Lung (tissue), 12 donors: ENCODE data around the gene EXO1. TPM values are rescaled to one million over a fixed set of nuclear protein-coding genes. Genes with fewer than 3 reads are reported as not detected.

ENCODE experiments used
- ATAC-seq: fragments of 200-7000 bp; cut with Tn5 transposase; one replicate; pipeline ENCODE4 v1.9.1; 2020; ENCODE audit warnings: moderate number of reproducible peaks; ENCODE audit not compliant: insufficient read depth, low FRiP score
- DNase-seq, 3 donors: peaks; one replicate each; pipeline ENCODE4 v3.0.0-alpha.2; 2013 to 2017
- H3K27ac ChIP-seq, 2 donors: one replicate each; pipeline ENCODE4 v1.5.1; 2013; ENCODE audit warnings: mild to moderate bottlenecking in 2 of 2, moderate library complexity in 2 of 2, control low read depth in 1 of 2, inconsistent platforms in 1 of 2, low read depth in 1 of 2, low read length in 1 of 2
- H3K27me3 ChIP-seq, 3 donors: one replicate each; pipeline ENCODE4 v1.5.1; 2013; ENCODE audit warnings: low read length in 2 of 3; ENCODE audit not compliant: control insufficient read depth in 3 of 3, insufficient read depth in 3 of 3
- H3K36me3 ChIP-seq, 4 donors: one replicate each; pipeline ENCODE4 v1.5.1; 2013; ENCODE audit warnings: low read length in 4 of 4, mild to moderate bottlenecking in 1 of 4, moderate library complexity in 1 of 4; ENCODE audit not compliant: control insufficient read depth in 4 of 4, insufficient read depth in 4 of 4
- H3K4me1 ChIP-seq, 5 donors: one replicate each; pipeline ENCODE4 v1.5.1; 2013; ENCODE audit warnings: low read length in 5 of 5, mild to moderate bottlenecking in 2 of 5, moderate library complexity in 1 of 5; ENCODE audit not compliant: control insufficient read depth in 5 of 5, insufficient read depth in 5 of 5
- H3K4me3 ChIP-seq: one replicate; pipeline ENCODE4 v1.5.1; 2013; ENCODE audit warnings: mild to moderate bottlenecking, control low read depth, moderate library complexity
- H3K9ac ChIP-seq, 2 donors: one replicate each; pipeline ENCODE4 v1.5.1; 2013; ENCODE audit warnings: low read length in 2 of 2, control low read depth in 1 of 2; ENCODE audit not compliant: insufficient read depth in 1 of 2
- H3K9me3 ChIP-seq, 4 donors: one replicate each; pipeline ENCODE4 v1.5.1; 2013; ENCODE audit warnings: low read length in 3 of 4, mild to moderate bottlenecking in 1 of 4, moderate library complexity in 1 of 4; ENCODE audit not compliant: control insufficient read depth in 4 of 4, insufficient read depth in 3 of 4
- CTCF ChIP-seq: IDR thresholded peaks from 2 replicates; pipeline ENCODE4 v1.5.1; 2012; ENCODE audit warnings: mild to moderate bottlenecking; ENCODE audit errors: control extremely low read depth, extremely low read depth
- whole genome bisulfite sequencing, 2 donors: extraction: QIAGEN DNeasy Blood & Tissue Kit; methylation state at CpG; one replicate each; pipeline ENCODE4 v1.1.7; 2013; 5-methylcytosine and 5-hydroxymethylcytosine counted together
- polyA plus RNA-seq, 2 donors: library from polyadenylated mRNA; stranded (reverse); fragments of 200-250 nt; gene quantifications; one replicate each; pipeline ENCODE4 v1.2.1, GENCODE V29; 2013
- total RNA-seq, 2 donors: library from RNA; depleted of rRNA in 1 of 2; stranded (reverse); fragments of >200 nt in 1 of 2; gene quantifications; one replicate each; pipeline ENCODE4 v1.2.1, GENCODE V29; 2014 to 2021
- donor health status: control.
- donor health status: control.
- donor health status: Bipolar disorder and iron deficiency.
- donor health status: healthy.
- donor health status: DM: yes; HTN: yes; CAD: no.

Gene EXO1
- total and polyA plus RNA-seq, 4 donors, result 0.44 to 2.5 (median 0.92) TPM

DNA sequence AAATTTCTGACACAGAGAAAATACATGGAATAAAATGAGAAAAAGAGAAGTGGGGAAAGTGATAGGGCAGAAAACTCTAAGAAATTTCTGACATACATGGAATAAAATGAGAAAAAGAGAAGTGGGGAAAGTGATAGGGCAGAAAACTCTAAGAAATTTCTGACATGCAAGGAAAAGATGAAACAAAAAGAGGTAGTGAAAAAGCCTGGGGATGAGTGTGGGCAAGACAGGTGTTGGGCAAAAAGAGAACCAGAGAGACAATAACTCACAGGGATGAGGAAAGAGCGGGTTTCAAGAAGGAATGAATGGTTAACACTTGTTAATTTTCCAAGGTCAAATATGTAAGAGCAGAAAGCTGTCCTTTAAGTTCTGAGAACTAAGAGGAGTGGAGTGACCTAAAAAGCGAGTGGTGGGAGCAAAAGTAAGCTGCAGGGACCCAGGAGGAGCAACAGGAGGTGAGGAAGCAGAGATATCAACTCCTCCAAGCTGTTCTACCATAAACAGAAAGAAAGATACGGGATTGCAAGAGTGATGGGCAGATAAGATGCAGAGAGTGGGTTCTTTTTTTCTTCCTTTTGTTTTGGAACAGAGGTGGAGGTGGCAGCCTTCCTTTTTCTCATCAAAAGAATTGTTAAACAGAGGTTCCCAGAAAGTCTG, 29.9 kb upstream of the EXO1 start:
- H3K4me1 ChIP-seq, result no peaks in the 10 kb centered on the region
- TF ChIP-seq CTCF, result no peak
- ATAC-seq, result no peak
- no peak for DNase-seq
- H3K27me3 ChIP-seq, result peaks cover 0 to 3% (median 0%) of the 10 kb centered on the region in 3 donors
- no peaks in the 10 kb centered on the region for H3K9me3 ChIP-seq
- WGBS, 2 donors, result 50 to 59% methylated on average over 3 of the region's 3 CpGs
- no peak overlapping the region for H3K9ac ChIP-seq
- no peak overlapping the region for H3K4me3 ChIP-seq
- H3K27ac ChIP-seq, result no peak overlapping the region
- no peaks in the 10 kb centered on the region for H3K36me3 ChIP-seq

GRCh38 chr1:241819340-241819866, 28.6 kb upstream of the EXO1 start:
- Histone ChIP-seq H3K36me3 (no peaks in the 10 kb centered on the region), H3K9me3 (no peaks in the 10 kb centered on the region), H3K4me3 (no peak overlapping the region), H3K27me3 (peaks cover 0 to 3% (median 0%) of the 10 kb centered on the region in 3 donors), H3K4me1 (no peaks in the 10 kb centered on the region), H3K9ac (no peak overlapping the region), H3K27ac (no peak overlapping the region)
- DNase-seq (no peak), ATAC-seq (no peak)
- no peak for TF ChIP-seq CTCF
- WGBS, 2 donors, result 83 to 87% methylated on average over 4 of the region's 4 CpGs

- no peaks in the 10 kb centered on the region for H3K27me3 ChIP-seq
- DNase-seq (no peak), ATAC-seq (no peak)
- WGBS, 2 donors, result 83 to 85% methylated on average over 4 of the region's 4 CpGs
- H3K36me3 ChIP-seq, result no peaks in the 10 kb centered on the region
- TF ChIP-seq CTCF, result no peak
- H3K4me3 ChIP-seq, result no peak overlapping the region
- H3K27ac ChIP-seq, result no peak overlapping the region
- H3K9ac ChIP-seq, result no peak overlapping the region
- H3K9me3 ChIP-seq, result no peaks in the 10 kb centered on the region
- H3K4me1 ChIP-seq, result no peaks in the 10 kb centered on the region
These were observed 26.6 kb upstream of the EXO1 start for GRCh38 chr1:241821363-241821762.

DNA sequence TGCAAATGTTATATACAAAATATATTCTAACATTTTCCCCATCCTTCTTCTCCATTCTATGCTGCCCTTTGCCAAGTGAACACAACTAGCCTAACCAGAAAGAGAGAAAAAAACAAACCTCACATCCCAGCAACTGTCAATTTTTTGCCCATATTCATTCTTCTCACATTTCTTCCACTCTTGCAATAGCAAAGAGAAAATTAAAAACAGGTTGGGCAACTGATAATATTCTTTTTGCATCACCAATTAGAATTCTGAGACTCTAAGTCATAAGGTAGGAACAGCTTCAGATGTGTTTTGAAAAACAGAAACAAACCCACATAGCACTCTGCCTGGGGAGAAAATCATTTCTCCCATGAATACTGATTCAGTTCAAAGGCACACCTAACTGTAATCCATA, 25.2 kb upstream of the EXO1 start:
- no peak overlapping the region for H3K4me3 ChIP-seq
- no peaks in the 10 kb centered on the region for H3K4me1 ChIP-seq
- H3K9ac ChIP-seq, result no peak overlapping the region
- no peak for TF ChIP-seq CTCF
- ATAC-seq (no peak), DNase-seq (no peak)
- no peaks in the 10 kb centered on the region for H3K36me3 ChIP-seq
- H3K27ac ChIP-seq, result no peak overlapping the region
- no peaks in the 10 kb centered on the region for H3K27me3 ChIP-seq
- H3K9me3 ChIP-seq, result no peaks in the 10 kb centered on the region
